Mucosa of descending colon (tissue), 3 donors: ENCODE measurements around the gene STON2. TPM values are rescaled to one million over a fixed set of nuclear protein-coding genes. Genes with fewer than 3 reads are reported as not detected.

Experiments
- ATAC-seq: fragments of 200-7000 bp; cut with Tn5 transposase; one replicate; pipeline ENCODE4 v1.9.1; 2020; ENCODE audit warnings: mild to moderate bottlenecking, moderate library complexity
- DNase-seq, 3 donors: peaks; one replicate each; pipeline ENCODE4 v3.0.0-alpha.2; 2020
- H3K36me3 ChIP-seq: fragments of 200-600 bp; one replicate; pipeline ENCODE4 v1.8.0; 2021; ENCODE audit warnings: low read depth, mild to moderate bottlenecking
- H3K4me1 ChIP-seq: fragments of 200-600 bp; one replicate; pipeline ENCODE4 v1.8.0; 2021; ENCODE audit warnings: low read depth, mild to moderate bottlenecking
- H3K4me3 ChIP-seq: fragments of 200-600 bp; one replicate; pipeline ENCODE4 v1.8.0; 2021; ENCODE audit warnings: mild to moderate bottlenecking
- H3K9me3 ChIP-seq: fragments of 200-600 bp; one replicate; pipeline ENCODE4 v1.8.0; 2021; ENCODE audit warnings: mild to moderate bottlenecking
- intact Hi-C, 2 donors: fragments of 100-400 bp; cut with DNase I in 1 of 2; cut with micrococcal nuclease in 1 of 2; formaldehyde crosslinking; loops; one replicate each; pipeline versions ENCODE4 v1.11.0 to v1.11.1; 2022; cut with DNase I, micrococcal nuclease
- total RNA-seq, 3 donors: library from RNA; stranded (reverse); fragmentation: NEBNext Ultra II Directional in 2 of 3; extraction: Animal tissue kit (Norgen Biotek cat#: 25700) in 2 of 3; gene quantifications; one replicate each; pipeline versions ENCODE4 v1.2.1 to v1.2.4, GENCODE V29; 2021 to 2023
- TF ChIP-seq, protein P1 (sequence below): fragments of 200-600 bp; IDR thresholded peaks from one replicate; pipeline ENCODE4 v1.8.0; 2022; ENCODE audit warnings: antibody characterized with exemption, mild to moderate bottlenecking
- donor health status: DM: no; HTN: no; CAD: no; lungs with moderate emphysema.
- donor health status: DM: no; HTN: no; CAD: no.
- donor health status: DM: no; HTN: yes; CAD: no.

Gene STON2
- total RNA-seq, 3 donors from 2014 or later: 17.1 to 31.1 (median 20.7) TPM

- H3K4me1 ChIP-seq: no peaks in the 10 kb centered on the region
- H3K4me3 ChIP-seq: no peak overlapping the region
- H3K36me3 ChIP-seq: no peaks in the 10 kb centered on the region
- no peak for DNase-seq
- TF ChIP-seq, protein P1, sequence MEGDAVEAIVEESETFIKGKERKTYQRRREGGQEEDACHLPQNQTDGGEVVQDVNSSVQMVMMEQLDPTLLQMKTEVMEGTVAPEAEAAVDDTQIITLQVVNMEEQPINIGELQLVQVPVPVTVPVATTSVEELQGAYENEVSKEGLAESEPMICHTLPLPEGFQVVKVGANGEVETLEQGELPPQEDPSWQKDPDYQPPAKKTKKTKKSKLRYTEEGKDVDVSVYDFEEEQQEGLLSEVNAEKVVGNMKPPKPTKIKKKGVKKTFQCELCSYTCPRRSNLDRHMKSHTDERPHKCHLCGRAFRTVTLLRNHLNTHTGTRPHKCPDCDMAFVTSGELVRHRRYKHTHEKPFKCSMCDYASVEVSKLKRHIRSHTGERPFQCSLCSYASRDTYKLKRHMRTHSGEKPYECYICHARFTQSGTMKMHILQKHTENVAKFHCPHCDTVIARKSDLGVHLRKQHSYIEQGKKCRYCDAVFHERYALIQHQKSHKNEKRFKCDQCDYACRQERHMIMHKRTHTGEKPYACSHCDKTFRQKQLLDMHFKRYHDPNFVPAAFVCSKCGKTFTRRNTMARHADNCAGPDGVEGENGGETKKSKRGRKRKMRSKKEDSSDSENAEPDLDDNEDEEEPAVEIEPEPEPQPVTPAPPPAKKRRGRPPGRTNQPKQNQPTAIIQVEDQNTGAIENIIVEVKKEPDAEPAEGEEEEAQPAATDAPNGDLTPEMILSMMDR: no peak
- no peaks in the 10 kb centered on the region for H3K9me3 ChIP-seq
- ATAC-seq: no peak
- intact Hi-C loops: no loop called here
These were observed 127.8 kb downstream of the STON2 start for GRCh38 chr14:81272317-81272716.

DNA sequence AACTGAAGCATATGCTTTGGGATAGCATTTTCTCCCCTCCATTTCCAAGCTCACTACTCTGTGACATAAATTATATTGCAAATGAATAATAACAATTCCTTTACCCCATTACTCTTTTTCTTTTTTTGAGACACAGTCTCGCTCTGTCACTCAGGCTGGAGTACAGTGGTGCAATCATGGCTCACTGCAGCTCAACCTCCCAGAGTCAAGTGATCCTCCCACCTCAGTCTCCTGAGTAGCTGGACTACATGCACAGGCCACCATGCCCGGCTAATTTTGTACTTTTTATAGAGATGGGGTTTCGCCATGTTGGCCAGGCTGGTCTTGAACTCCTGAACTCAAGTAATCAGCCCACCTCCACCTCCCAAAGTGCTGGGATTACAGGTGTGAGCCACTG lies 130.1 kb downstream of the STON2 start:
- DNase-seq (no peak), ATAC-seq (no peak)
- Histone ChIP-seq H3K36me3 (no peaks in the 10 kb centered on the region), H3K4me3 (no peak overlapping the region), H3K4me1 (no peaks in the 10 kb centered on the region), H3K9me3 (no peaks in the 10 kb centered on the region)
- TF ChIP-seq, protein P1: no peak
- intact Hi-C loops: loop anchor here (2.0 to 5.0 kb wide), 2 partner anchors 182 to 183 kb away; no protein-coding TSS in a partner anchor

DNA sequence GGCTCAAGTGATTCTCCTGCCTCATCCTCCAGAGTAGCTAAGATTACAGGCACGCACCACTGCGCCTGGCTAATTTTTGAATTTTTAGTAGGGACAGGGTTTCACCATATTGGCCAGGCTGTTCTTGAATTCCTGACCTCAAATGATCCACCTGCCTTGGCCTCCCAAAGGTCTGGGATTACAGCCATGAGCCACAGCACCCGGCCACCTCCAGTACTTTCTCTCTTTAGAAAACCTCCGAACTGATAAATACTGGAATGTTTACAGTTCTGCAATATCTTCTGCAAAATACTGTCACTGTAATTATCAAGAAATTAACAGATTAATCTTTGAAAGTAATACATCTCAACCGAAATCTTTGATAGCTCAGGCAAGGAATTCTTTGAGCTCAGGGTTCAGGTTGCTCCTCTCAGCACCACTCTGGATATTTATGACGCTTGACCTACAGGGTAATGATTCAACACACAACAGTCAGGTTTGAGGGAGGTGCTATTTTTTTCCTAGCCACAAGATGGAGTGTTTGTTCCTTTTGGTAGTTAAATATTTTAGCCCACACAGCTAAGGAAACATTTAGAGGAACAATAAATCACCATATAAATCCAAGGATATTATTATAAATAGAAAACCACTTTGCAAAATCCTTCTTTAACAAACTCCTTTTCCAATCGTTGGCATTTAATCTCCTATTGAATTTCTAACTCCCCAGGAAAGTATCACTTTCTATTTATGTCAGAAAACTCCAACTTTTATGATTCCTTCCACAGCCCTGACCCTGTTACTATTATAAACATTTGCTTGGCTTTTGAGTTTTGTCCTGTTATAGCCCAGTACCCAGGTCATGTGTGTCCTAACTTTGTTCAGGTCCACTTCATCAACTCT lies 130.8 kb downstream of the STON2 start:
- ATAC-seq (peak; percentile 94), DNase-seq (peak in 1 of 3 donors; percentile 75)
- TF ChIP-seq, protein P1: peak; percentile 64
- Histone ChIP-seq H3K36me3 (no peaks in the 10 kb centered on the region), H3K4me3 (no peak overlapping the region), H3K4me1 (no peaks in the 10 kb centered on the region), H3K9me3 (no peaks in the 10 kb centered on the region)
- intact Hi-C loops: loop anchor here in 1 of 2 donors (5.0 kb wide), 1 partner anchor 183 kb away; no protein-coding TSS in a partner anchor

DNA sequence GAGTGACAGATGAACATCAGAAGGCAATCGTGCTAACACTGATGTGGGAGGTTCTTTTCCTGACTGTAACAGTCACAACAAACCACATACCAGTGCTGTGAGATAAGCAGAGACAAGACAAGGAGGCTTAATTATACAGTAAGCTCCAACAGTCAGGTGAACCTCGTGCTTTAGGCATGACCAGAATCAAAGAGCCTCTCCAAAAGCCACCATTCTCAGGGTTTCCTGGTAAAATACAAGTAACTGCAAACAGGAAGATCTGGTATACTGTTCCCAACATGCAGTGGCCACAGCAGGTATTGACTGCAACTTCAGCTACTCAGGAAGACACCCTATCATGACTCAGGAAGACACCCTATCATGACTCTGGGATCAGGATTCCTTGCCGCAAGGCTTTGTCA lies 132.1 kb downstream of the STON2 start:
- H3K4me3 ChIP-seq: no peak overlapping the region
- ATAC-seq: no peak
- DNase-seq: no peak
- no peaks in the 10 kb centered on the region for H3K4me1 ChIP-seq
- intact Hi-C loops: loop anchor here in 1 of 2 donors (5.0 kb wide), 1 partner anchor 184 kb away; no protein-coding TSS in a partner anchor
- TF ChIP-seq, protein P1: no peak
- no peaks in the 10 kb centered on the region for H3K9me3 ChIP-seq
- no peaks in the 10 kb centered on the region for H3K36me3 ChIP-seq

DNA sequence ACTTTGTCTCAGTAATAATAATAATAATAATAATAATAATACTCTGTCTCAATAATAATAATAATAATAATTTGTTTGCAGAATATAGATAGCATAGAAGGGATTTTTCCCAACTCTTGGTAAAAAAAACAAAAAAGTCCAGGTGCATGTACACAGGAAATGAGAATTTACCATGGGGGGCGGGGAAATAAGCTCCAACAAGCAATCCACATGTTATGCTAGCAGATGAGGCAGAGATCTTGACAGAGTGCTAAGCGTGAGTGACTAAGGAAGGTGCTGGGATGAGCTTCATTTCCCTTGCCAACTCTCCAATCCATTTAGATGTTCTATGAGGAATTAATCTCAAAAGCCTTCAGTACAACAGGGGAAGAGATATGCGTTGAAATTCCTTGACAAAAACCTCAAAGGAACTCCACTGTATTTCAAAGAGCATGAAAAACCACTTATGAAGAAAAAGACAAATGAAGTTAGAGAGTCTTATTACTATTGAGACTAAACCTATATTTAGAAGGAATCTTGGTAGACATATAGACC lies 134.4 kb downstream of the STON2 start:
- intact Hi-C loops: loop anchor here in 1 of 2 donors (5.0 kb wide), 1 partner anchor 187 kb away; no protein-coding TSS in a partner anchor
- no peak overlapping the region for H3K4me3 ChIP-seq
- no peaks in the 10 kb centered on the region for H3K36me3 ChIP-seq
- ATAC-seq (no peak), DNase-seq (no peak)
- no peaks in the 10 kb centered on the region for H3K9me3 ChIP-seq
- no peaks in the 10 kb centered on the region for H3K4me1 ChIP-seq
- TF ChIP-seq, protein P1: no peak
